H54 (cell line): ENCODE data around the gene SYNE2.

Source experiments
- DNase-seq: peaks from one replicate; pipeline ENCODE4 v3.0.0; 2011; ENCODE audit warnings: low spot score, mixed read lengths; ENCODE audit not compliant: insufficient read length
- FAIRE-seq: peaks from 3 replicates; lab custom pipeline; 2011; peaks lifted over from hg19 to GRCh38; lab: Jason Lieb, UNC
- POLR2A ChIP-seq: IDR thresholded peaks from 2 replicates; pipeline ENCODE4 v1.6.1; 2011; ENCODE audit warnings: low read depth, mild to moderate bottlenecking, low read length

Gene SYNE2

DNA sequence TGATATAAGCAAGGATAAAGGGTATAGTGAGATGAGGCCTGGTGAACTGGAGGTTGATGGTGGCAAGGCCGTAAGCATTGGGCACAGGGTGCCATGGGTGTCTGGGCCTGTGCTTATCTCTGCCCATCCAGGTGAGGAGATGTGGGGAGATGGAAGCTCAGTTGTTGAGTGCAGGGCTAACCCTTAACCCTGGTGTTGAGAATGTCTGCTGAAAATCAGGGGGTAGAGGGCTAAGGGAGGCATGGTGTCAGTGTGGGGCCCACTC, 86.1 kb downstream of the SYNE2 start:
- FAIRE-seq: no peak
- no peak for TF ChIP-seq POLR2A
- DNase-seq: no peak

GRCh38 chr14:63940387-63940786, 87.6 kb downstream of the SYNE2 start:
- FAIRE-seq (peak; percentile 30), DNase-seq (no peak)
- no peak for TF ChIP-seq POLR2A

DNA sequence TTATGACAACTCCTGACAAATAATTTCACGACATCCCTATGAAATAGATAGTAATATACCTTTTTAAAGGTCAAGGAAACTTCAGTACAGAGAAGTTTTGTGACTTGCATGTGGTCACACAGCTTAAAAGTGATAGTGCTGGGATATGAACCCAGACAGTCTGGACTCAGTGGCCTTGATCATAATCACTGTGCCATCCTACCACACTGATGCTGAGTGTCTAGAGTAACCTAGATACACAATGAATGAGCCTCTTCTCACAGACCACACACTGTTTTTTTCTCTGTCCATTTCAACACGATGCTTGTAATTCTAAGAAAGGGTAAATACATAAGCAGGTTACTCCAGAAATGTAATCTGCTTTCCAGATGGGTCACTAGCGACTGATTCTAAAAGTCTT, 88.2 kb downstream of the SYNE2 start:
- FAIRE-seq (no peak), DNase-seq (no peak)
- TF ChIP-seq POLR2A: no peak

DNA sequence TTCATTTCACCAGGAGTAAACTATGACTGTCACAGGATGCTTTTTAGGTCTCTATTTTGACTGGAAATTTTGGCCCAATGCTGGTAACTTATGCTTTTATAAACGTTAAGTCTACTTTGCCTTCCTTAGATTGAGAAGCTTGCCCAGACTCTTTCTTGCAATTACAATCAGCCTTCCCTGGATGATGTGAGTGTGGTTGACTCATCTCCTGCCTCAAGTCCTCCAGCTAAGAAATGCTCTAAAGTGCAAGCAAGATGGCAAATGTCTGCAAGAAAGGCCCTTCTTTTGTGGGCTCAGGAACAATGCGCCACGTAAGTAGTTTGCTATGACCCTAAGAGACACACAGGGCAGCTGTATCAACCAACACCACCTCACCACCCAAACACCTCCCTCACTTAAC, 96.9 kb downstream of the SYNE2 start:
- no peak for TF ChIP-seq POLR2A
- no peak for DNase-seq
- peak; percentile 20 for FAIRE-seq

DNA sequence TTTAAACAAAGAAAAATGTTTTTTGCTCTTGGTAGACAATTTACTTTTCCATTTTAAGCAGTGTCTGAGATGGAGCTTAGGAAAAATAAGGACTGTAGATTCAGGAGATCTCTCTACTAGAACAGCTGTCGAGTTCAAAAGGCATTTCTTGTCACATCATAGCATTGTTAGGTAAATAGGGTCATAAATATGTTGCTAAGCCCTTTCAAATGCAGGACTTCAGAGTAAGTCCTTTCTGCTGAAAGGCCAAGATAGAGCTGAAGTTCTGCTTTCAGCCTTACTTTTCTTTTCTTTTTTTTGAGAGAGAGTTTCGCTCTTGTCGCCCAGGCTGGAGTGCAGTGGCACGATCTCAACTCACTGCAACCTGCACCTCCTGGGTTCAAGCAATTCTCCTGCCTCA, 98.2 kb downstream of the SYNE2 start:
- DNase-seq (no peak), FAIRE-seq (no peak)
- no peak for TF ChIP-seq POLR2A

- FAIRE-seq: no peak
Observed at GRCh38 chr14:63951429-63951828, 98.6 kb downstream of the SYNE2 start.

GRCh38 chr14:63952053-63952932, 99.5 kb downstream of the SYNE2 start:
- no peak for TF ChIP-seq POLR2A
- no peak for FAIRE-seq
- no peak for DNase-seq

More at GRCh38 chr14:63951429-63951828, 98.6 kb downstream of the SYNE2 start:
- no peak for TF ChIP-seq POLR2A
- no peak for DNase-seq

GRCh38 chr14:63952933-63953437, 100.2 kb downstream of the SYNE2 start:
- DNase-seq: no peak
- no peak for FAIRE-seq
- no peak for TF ChIP-seq POLR2A

DNA sequence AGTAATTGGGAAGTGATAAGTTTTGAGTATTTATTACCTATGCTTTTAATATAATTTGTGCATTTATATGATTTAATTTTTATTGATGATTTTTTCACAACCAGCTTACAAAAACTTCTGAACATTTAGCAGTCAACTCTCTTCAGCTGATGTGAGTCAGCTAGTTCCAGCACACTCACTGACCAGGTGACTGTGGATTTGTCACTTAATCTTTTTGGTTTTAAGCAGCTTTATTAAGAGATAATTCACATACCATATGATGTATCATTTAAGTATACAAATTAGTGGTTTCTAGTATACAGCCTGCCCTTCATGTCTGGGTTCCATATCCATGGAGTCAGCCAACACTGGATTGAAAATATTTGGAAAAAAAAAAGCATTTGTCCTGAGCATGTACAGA, 103.5 kb downstream of the SYNE2 start:
- no peak for TF ChIP-seq POLR2A
- no peak for FAIRE-seq
- no peak for DNase-seq

DNA sequence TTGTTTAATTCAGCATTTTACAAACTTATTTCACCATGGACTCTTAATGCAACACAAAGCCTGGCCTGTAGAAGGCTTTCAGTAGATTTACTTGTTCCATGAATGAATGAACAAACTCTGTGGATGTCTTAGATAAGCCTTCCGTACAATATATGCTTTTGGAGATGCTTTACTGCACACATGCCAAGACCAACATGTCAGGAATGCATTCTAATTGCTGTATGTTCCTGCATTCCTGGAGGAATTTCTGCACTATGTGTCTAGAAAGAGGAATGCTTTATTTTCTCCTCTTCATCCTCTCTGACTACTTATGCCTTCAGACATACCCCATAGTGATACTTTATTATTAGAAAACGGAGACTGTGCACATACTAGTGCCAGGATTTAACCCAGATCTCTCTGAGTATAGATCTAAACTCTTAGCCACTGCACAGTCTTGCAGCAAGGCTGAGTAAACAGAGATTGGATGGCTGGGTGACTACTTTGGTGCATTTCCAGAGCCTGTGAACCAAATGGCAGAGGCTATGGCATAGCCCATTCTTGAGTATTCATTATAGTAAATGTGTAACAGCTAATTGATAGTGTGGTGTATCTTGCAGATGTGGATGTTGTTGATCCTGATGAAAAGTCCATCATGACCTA, 108.2 kb downstream of the SYNE2 start:
- FAIRE-seq (no peak), DNase-seq (no peak)
- no peak for TF ChIP-seq POLR2A

GRCh38 chr14:63962906-63963305, 110.1 kb downstream of the SYNE2 start:
- DNase-seq (no peak), FAIRE-seq (no peak)
- TF ChIP-seq POLR2A: no peak

GRCh38 chr14:63963439-63963838, 110.6 kb downstream of the SYNE2 start:
- DNase-seq (no peak), FAIRE-seq (peak; percentile 15)
- TF ChIP-seq POLR2A: no peak

- DNase-seq: no peak
- TF ChIP-seq POLR2A: no peak
- FAIRE-seq: no peak
Observed at GRCh38 chr14:63964113-63964512, 111.3 kb downstream of the SYNE2 start.

GRCh38 chr14:63966407-63966806, 113.6 kb downstream of the SYNE2 start:
- FAIRE-seq: no peak

More at GRCh38 chr14:63966407-63966806, 113.6 kb downstream of the SYNE2 start:
- TF ChIP-seq POLR2A: no peak
- DNase-seq: no peak
